Keratinocyte (primary cell): Measurements from ENCODE around the gene TPRN. TPM values are rescaled to one million over a fixed set of nuclear protein-coding genes. Genes with fewer than 3 reads are reported as not detected.

Source experiments
- DNase-seq: peaks from one replicate; pipeline ENCODE4 v3.0.0-alpha.2; 2011; ENCODE audit warnings: low read depth, missing footprints, low spot score
- FAIRE-seq: peaks from 2 replicates; lab custom pipeline; 2011; peaks lifted over from hg19 to GRCh38; lab: Jason Lieb, UNC
- H2AFZ ChIP-seq: 2 replicates; pipeline ENCODE4 v1.6.0; 2012; ENCODE audit warnings: low read length, control low read depth, inconsistent platforms; ENCODE audit not compliant: control insufficient read depth
- H3K27ac ChIP-seq: 2 replicates; pipeline ENCODE4 v1.5.1; 2011; ENCODE audit warnings: low read length; ENCODE audit not compliant: control insufficient read depth, insufficient read depth
- H3K27me3 ChIP-seq: 3 replicates; pipeline ENCODE4 v1.6.0; 2011; ENCODE audit warnings: low read length; ENCODE audit not compliant: control insufficient read depth, insufficient read depth; ENCODE audit errors: extremely low read depth
- H3K36me3 ChIP-seq, 2 experiments: 2 replicates in 1 of 2; 3 replicates in 1 of 2; pipeline ENCODE4 v1.5.1; 2011; ENCODE audit warnings: low read length in 2 of 2, mild to moderate bottlenecking in 1 of 2; ENCODE audit not compliant: control insufficient read depth in 2 of 2, insufficient read depth in 2 of 2; ENCODE audit errors: extremely low read depth in 1 of 2
- H3K4me1 ChIP-seq: 3 replicates; pipeline ENCODE4 v1.5.1; 2011; ENCODE audit warnings: low read length; ENCODE audit not compliant: control insufficient read depth, insufficient read depth; ENCODE audit errors: extremely low read depth
- H3K4me2 ChIP-seq: 3 replicates; pipeline ENCODE4 v1.6.0; 2011; ENCODE audit warnings: low read depth, low read length; ENCODE audit not compliant: control insufficient read depth, insufficient read depth; ENCODE audit errors: extremely low read depth
- H3K4me3 ChIP-seq, 3 experiments: fragments of 200-600 bp in 1 of 3; sonication (generic) in 1 of 3; 2 replicates in 2 of 3; 3 replicates in 1 of 3; pipeline ENCODE4 v1.5.1; 2011 to 2016; ENCODE audit warnings: low read length in 3 of 3, mild to moderate bottlenecking in 3 of 3, control low read depth in 2 of 3, inconsistent platforms in 1 of 3, low read depth in 1 of 3, mixed read lengths in 1 of 3, mixed run types in 1 of 3, moderate library complexity in 1 of 3; ENCODE audit not compliant: control insufficient read depth in 2 of 3, insufficient read depth in 2 of 3; ENCODE audit errors: extremely low read depth in 1 of 3
- H3K79me2 ChIP-seq: 2 replicates; pipeline ENCODE4 v1.6.0; 2012; ENCODE audit warnings: low read length; ENCODE audit not compliant: control insufficient read depth, insufficient read depth
- H3K9ac ChIP-seq: 3 replicates; pipeline ENCODE4 v1.6.0; 2011; ENCODE audit warnings: low read length; ENCODE audit not compliant: control insufficient read depth, insufficient read depth; ENCODE audit errors: extremely low read depth
- H3K9me1 ChIP-seq: 3 replicates; pipeline ENCODE4 v1.6.0; 2011; ENCODE audit warnings: low read length; ENCODE audit not compliant: control insufficient read depth, insufficient read depth; ENCODE audit errors: extremely low read depth
- H3K9me3 ChIP-seq: 2 replicates; pipeline ENCODE4 v1.5.1; 2012; ENCODE audit warnings: low read depth, low read length; ENCODE audit not compliant: control insufficient read depth
- H4K20me1 ChIP-seq: 3 replicates; pipeline ENCODE4 v1.6.0; 2011; ENCODE audit warnings: low read length; ENCODE audit not compliant: control insufficient read depth, insufficient read depth; ENCODE audit errors: extremely low read depth
- CTCF ChIP-seq, 3 experiments: IDR thresholded peaks in 1 of 3; conservative IDR thresholded peaks in 1 of 3; optimal IDR thresholded peaks in 1 of 3; 2 replicates in 2 of 3; 3 replicates in 1 of 3; pipeline versions ENCODE3 to v1.5.1; 2011; ENCODE audit warnings: low read length in 3 of 3, mild to moderate bottlenecking in 3 of 3, moderate library complexity in 2 of 3, control low read depth in 1 of 3, inconsistent platforms in 1 of 3; ENCODE audit not compliant: insufficient read depth in 2 of 3; ENCODE audit errors: extremely low read depth in 1 of 3
- EZH2 ChIP-seq: IDR thresholded peaks from one replicate; pipeline ENCODE4 v1.6.1; 2012; ENCODE audit warnings: inconsistent platforms, mild to moderate bottlenecking, low read length, moderate library complexity
- dilution Hi-C: fragments of 300-500 bp; cut with MboI; formaldehyde crosslinking; loops from one replicate; pipeline ENCODE4 v1.7.0; 2020; ENCODE audit warnings: low sequenced_read_pairs; ENCODE audit not compliant: extremely low pct_ligation_motif_present
- polyA plus RNA-seq, 5 experiments: library from polyadenylated mRNA; depleted of rRNA in 3 of 5; stranded (reverse) in 3 of 5; stranded (forward) in 1 of 5; unstranded in 1 of 5; fragments of >200 nt; gene quantifications; 1 replicate in 1 of 5; 2 replicates in 3 of 5; 3 replicates in 1 of 5; pipeline versions ENCODE4 v1.2.1 to v1.2.3, GENCODE V29; 2011 to 2012; ENCODE audit warnings: missing spikeins in 2 of 5, low read depth in 1 of 5, low replicate concordance in 1 of 5

TPRN gene
- polyA plus RNA-seq, 1 donor (not counting 4 experiments of a cell fraction or from before 2014, with no cell fraction given) = 1.1 TPM

GRCh38 chr9:137192859-137193258 is 7.7 kb downstream of the TPRN start:
- H3K27me3 ChIP-seq = peaks cover 3% of the 10 kb centered on the region
- H3K4me3 ChIP-seq = no peak overlapping the region
- H3K9me3 ChIP-seq = no peaks in the 10 kb centered on the region
- dilution Hi-C loops = no loop called here
- DNase-seq (no peak), FAIRE-seq (no peak)
- TF ChIP-seq CTCF (optimal IDR thresholded peaks at IDR 0.05 in 1 of 3, IDR thresholded peaks at IDR 0.05 in 1 of 3, conservative IDR thresholded peaks at IDR 0.05 in 1 of 3; ENCODE audit: extremely low read depth in 1 of 3, insufficient read depth in 2 of 3, low read length in 3 of 3) = no peak
- no peak for TF ChIP-seq EZH2
- H4K20me1 ChIP-seq = peaks cover 7% of the 10 kb centered on the region
- H2AFZ ChIP-seq = no peak overlapping the region
- peaks cover 22% of the 10 kb centered on the region for H3K79me2 ChIP-seq
- peaks cover 9 to 13% of the 10 kb centered on the region in 2 experiments for H3K36me3 ChIP-seq
- no peak overlapping the region for H3K27ac ChIP-seq
- H3K4me2 ChIP-seq = no peak overlapping the region
- H3K4me1 ChIP-seq = peaks cover 29% of the 10 kb centered on the region
- H3K9me1 ChIP-seq = peaks cover 3% of the 10 kb centered on the region
- no peak overlapping the region for H3K9ac ChIP-seq

GRCh38 chr9:137192448-137192780 is 8.1 kb downstream of the TPRN start:
- Histone ChIP-seq H3K9me1 (peaks cover 3% of the 10 kb centered on the region), H3K27me3 (peaks cover 3% of the 10 kb centered on the region), H3K4me1 (peaks cover 30% of the 10 kb centered on the region), H3K9ac (no peak overlapping the region), H3K79me2 (peaks cover 27% of the 10 kb centered on the region), H4K20me1 (peaks cover 5% of the 10 kb centered on the region), H3K4me2 (no peak overlapping the region), H3K9me3 (no peaks in the 10 kb centered on the region), H3K36me3 (peaks cover 9 to 13% of the 10 kb centered on the region in 2 experiments), H3K4me3 (no peak overlapping the region), H2AFZ (no peak overlapping the region), H3K27ac (no peak overlapping the region)
- no peak for TF ChIP-seq CTCF (optimal IDR thresholded peaks at IDR 0.05 in 1 of 3, IDR thresholded peaks at IDR 0.05 in 1 of 3, conservative IDR thresholded peaks at IDR 0.05 in 1 of 3; ENCODE audit: extremely low read depth in 1 of 3, insufficient read depth in 2 of 3, low read length in 3 of 3)
- TF ChIP-seq EZH2 = no peak
- DNase-seq (no peak), FAIRE-seq (no peak)
- dilution Hi-C loops = no loop called here
